Fibroblast of skin of scalp (primary cell): ENCODE data around the gene STK32C.

ENCODE experiments used
- DNase-seq: peaks from one replicate; pipeline ENCODE4 v3.0.0-alpha.2; 2013

STK32C gene

GRCh38 chr10:132180736-132181135 is 127.0 kb downstream of the STK32C start:
- no peak for DNase-seq

- no peak for DNase-seq
These were observed 128.0 kb downstream of the STK32C start for GRCh38 chr10:132179551-132180392.

- no peak for DNase-seq
These were observed 128.8 kb downstream of the STK32C start for GRCh38 chr10:132178672-132179545.

- DNase-seq: no peak
These were observed 129.7 kb downstream of the STK32C start for GRCh38 chr10:132178046-132178445.

- DNase-seq: no peak
These were observed 130.9 kb downstream of the STK32C start for GRCh38 chr10:132176623-132177500.

- DNase-seq: no peak
These were observed 131.7 kb downstream of the STK32C start for GRCh38 chr10:132175907-132176581.

- no peak for DNase-seq
These were observed 132.3 kb downstream of the STK32C start for GRCh38 chr10:132175408-132175807.

GRCh38 chr10:132174237-132174636 is 133.5 kb downstream of the STK32C start:
- no peak for DNase-seq

GRCh38 chr10:132173185-132173584 is 134.6 kb downstream of the STK32C start:
- no peak for DNase-seq

- DNase-seq: no peak
These were observed 135.4 kb downstream of the STK32C start for GRCh38 chr10:132172091-132173066.

GRCh38 chr10:132170561-132171361 is 137.0 kb downstream of the STK32C start:
- no peak for DNase-seq

GRCh38 chr10:132169766-132170560 is 137.8 kb downstream of the STK32C start:
- DNase-seq: no peak

- DNase-seq: no peak
These were observed 138.6 kb downstream of the STK32C start for GRCh38 chr10:132169031-132169765.

GRCh38 chr10:132168571-132169030 is 139.1 kb downstream of the STK32C start:
- DNase-seq: no peak

- DNase-seq: no peak
These were observed 139.8 kb downstream of the STK32C start for GRCh38 chr10:132167976-132168375.

- DNase-seq: no peak
These were observed 140.6 kb downstream of the STK32C start for GRCh38 chr10:132167041-132167674.

GRCh38 chr10:132166216-132166950 is 141.4 kb downstream of the STK32C start:
- DNase-seq: no peak
